C1 segment of cervical spinal cord (tissue), 14 donors: ENCODE results near the gene HIGD1A.

Source experiments
- DNase-seq, 14 donors: peaks; one replicate each; lab custom pipeline; 2025; lab: John Stamatoyannopoulos, UW

Gene HIGD1A

DNA sequence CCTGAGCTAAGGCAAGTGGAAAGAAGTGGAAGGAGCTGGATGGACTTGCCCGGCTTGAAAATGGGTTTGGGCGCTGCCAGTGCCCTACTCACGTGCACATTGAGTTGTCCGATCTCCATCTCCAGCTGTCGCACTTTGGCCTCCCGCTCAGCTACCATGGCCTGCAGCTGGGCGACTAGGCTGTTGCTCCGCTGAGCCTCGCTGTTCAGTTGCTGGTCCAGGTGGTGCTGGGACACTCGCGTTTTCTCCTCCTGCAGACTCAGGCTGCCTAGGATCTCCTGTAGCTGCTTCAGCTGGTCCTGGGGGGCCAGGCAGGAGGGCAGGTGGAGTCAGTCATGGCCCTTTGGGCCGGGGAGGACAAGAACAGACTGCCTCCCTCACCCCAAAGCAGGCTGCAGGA is 68.7 kb downstream of the HIGD1A start:
- DNase-seq = no peak

DNA sequence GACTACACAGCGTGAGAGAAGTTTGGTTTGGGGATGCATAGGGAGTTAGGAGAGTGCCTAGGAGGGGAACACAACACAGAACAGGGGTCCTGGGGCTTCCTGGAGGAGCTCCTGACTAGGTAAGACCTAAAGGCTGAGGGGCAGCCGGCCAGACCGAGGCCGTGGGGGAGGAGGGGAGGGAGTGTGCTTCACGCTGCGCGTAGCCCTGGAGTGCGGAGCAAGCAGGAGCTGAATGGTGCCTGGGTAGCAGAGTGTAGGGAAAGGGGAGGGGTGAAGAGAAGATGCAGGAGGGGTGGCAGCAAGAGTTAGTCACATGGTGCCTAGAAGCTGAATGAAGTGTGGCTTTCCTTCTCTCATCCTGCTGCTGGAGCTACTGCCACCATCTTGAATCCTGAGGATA is 69.3 kb downstream of the HIGD1A start:
- DNase-seq = no peak

DNA sequence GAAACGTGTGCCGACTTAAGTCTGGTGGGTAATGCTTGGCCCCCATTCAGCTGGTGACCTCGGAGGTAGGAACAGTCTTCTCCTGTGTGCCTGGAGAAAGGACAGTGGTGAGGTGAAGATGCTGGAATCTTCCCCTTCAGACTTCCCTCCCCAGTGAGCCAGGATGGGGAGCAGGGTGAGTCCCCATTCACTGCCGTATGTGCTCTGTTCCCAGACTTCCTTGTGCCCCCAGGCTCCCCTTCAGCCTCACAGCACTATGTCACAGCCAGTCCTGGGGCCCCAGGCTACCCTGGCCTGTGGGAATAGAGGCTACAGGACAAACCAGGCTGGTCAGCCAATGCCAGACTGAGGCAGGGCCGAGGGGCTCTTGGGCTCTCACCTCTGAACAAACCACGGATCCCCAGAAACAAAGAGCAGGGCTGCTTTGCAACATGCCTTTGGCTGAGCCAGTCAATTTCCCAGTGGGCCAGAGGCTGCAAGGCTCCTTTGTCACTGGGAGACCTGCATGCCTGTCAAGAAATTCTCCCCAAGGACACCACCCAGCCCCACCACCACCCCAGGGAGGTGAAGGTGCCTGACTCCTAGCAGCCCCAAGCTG is 69.9 kb downstream of the HIGD1A start:
- peak in 2 of 14 donors; percentile 54 to 59 for DNase-seq

GRCh38 chr3:42733501-42734262 is 70.6 kb downstream of the HIGD1A start:
- peak in 11 of 14 donors; percentile 35 to 88 (median 74) for DNase-seq
